Measurements from ENCODE around the gene SIRPD. TPM values are rescaled to one million over a fixed set of nuclear protein-coding genes. Genes with fewer than 3 reads are reported as not detected.

The SIRPD gene
- total and polyA plus RNA-seq, 7 donors: 0.66 to 0.90 TPM; not detected in 5

DNA sequence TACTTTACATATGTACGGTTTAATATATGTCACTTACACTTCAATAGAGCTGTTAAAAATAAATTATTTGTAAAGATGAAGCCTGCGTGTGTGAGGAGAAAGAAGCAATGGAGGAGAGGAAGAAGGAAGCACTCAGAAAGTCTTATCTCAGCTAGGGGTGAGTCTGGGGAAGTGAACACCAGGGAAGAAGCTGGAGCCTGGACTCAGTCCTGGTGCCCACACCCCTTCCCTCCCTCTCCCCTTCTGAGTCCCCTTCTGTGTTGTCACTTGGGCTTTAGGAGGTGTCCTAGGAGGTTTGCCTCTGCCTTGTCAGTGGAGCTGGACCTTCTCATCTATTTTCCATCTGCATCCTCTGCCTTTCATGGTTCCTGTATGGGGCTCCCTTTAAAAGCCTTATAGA lies 68.2 kb downstream of the SIRPD start:
- H3K9me3 ChIP-seq: no peaks in the 10 kb centered on the region
- TF ChIP-seq, protein P1, sequence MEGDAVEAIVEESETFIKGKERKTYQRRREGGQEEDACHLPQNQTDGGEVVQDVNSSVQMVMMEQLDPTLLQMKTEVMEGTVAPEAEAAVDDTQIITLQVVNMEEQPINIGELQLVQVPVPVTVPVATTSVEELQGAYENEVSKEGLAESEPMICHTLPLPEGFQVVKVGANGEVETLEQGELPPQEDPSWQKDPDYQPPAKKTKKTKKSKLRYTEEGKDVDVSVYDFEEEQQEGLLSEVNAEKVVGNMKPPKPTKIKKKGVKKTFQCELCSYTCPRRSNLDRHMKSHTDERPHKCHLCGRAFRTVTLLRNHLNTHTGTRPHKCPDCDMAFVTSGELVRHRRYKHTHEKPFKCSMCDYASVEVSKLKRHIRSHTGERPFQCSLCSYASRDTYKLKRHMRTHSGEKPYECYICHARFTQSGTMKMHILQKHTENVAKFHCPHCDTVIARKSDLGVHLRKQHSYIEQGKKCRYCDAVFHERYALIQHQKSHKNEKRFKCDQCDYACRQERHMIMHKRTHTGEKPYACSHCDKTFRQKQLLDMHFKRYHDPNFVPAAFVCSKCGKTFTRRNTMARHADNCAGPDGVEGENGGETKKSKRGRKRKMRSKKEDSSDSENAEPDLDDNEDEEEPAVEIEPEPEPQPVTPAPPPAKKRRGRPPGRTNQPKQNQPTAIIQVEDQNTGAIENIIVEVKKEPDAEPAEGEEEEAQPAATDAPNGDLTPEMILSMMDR (IDR thresholded peaks at IDR 0.05): no peak
- no peak for TF ChIP-seq EP300 (IDR thresholded peaks at IDR 0.05)
- TF ChIP-seq POLR2AphosphoS5 (IDR thresholded peaks at IDR 0.05): no peak
- no peak for TF ChIP-seq POLR2A (IDR thresholded peaks at IDR 0.05)
- peak overlapping the region in 3 of 4 donors; percentile 12 to 45 (median 27) for H3K27ac ChIP-seq
- H3K36me3 ChIP-seq: no peaks in the 10 kb centered on the region
- H3K4me3 ChIP-seq: peak overlapping the region in 3 of 4 donors; percentile 1 to 15 (median 9)
- peaks cover 0 to 3% (median 0%) of the 10 kb centered on the region in 3 donors for H3K27me3 ChIP-seq
- DNase-seq: no peak
- H3K4me1 ChIP-seq: no peaks in the 10 kb centered on the region
- intact Hi-C loops (cut with DNase I): no loop called here
- 80 to 81% methylated on average over 2 of the region's 2 CpGs for WGBS, 2 donors

DNA sequence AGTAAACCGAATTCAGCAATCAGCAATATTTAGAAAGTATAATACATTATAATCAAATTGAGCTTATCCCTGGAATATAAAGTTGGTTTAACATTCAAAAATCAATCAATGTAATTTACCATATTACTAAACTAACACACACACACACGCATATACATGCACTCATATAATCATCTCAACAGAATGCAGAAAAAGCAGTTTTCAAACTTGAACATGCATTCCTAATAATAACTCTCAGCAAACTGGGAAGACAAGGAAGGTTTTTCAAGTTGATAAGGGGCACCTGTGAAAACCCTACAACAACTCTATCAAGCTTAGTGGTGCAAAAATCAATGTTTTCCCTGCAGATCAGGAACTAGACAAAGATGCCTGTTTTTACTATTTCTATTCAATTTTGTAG lies 70.9 kb downstream of the SIRPD start:
- WGBS, 2 donors: 90% methylated on average over 2 of the region's 2 CpGs
- H3K4me3 ChIP-seq: no peak overlapping the region
- H3K9me3 ChIP-seq: no peaks in the 10 kb centered on the region
- TF ChIP-seq POLR2A (IDR thresholded peaks at IDR 0.05): no peak
- no peak for TF ChIP-seq EP300 (IDR thresholded peaks at IDR 0.05)
- no peak for TF ChIP-seq POLR2AphosphoS5 (IDR thresholded peaks at IDR 0.05)
- TF ChIP-seq, protein P1 (IDR thresholded peaks at IDR 0.05): no peak
- intact Hi-C loops (cut with DNase I): no loop called here
- no peaks in the 10 kb centered on the region for H3K4me1 ChIP-seq
- no peak overlapping the region for H3K27ac ChIP-seq
- no peaks in the 10 kb centered on the region for H3K36me3 ChIP-seq
- H3K27me3 ChIP-seq: peaks cover 0 to 7% (median 0%) of the 10 kb centered on the region in 3 donors
- DNase-seq: no peak

DNA sequence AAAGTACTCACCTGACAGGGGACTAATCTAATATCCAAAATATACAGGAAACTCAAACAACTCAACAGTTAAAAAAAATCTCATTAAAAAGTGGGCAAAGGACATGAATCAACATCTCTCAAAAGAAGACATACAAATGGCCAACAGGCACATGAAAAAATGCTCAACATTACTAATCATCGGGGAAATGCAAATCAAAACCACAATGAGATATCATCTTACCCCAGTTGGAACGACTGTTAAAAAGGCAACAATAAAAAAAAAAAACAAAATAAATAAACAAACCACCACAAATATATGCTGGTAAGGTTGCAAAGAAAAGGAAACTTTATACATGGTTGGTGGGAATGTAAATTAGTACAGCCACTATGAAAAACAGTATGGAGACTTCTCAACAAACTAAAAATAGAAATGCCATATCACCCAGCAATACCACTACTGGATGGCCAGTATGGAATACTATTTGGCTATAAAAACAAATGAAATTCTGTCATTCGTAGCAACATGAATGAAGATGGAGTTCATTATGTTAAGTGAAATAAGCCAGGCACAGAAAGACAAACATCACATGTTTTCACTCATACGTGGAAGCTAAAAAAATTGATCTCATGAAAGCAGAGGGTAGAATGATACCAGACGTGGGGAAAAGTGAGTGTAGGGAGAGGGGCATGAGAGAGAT lies 72.9 kb downstream of the SIRPD start:
- intact Hi-C loops (cut with DNase I): no loop called here
- Histone ChIP-seq H3K27ac (no peak overlapping the region), H3K9me3 (no peaks in the 10 kb centered on the region), H3K4me3 (no peak overlapping the region), H3K36me3 (no peaks in the 10 kb centered on the region), H3K27me3 (peaks cover 0 to 7% (median 0%) of the 10 kb centered on the region in 3 donors), H3K4me1 (no peaks in the 10 kb centered on the region)
- no peak for DNase-seq
- 59 to 68% methylated on average over 5 of the region's 5 CpGs for WGBS, 2 donors
- no peak for TF ChIP-seq POLR2AphosphoS5 (IDR thresholded peaks at IDR 0.05)
- TF ChIP-seq, protein P1 (IDR thresholded peaks at IDR 0.05): no peak
- TF ChIP-seq EP300 (IDR thresholded peaks at IDR 0.05): no peak

Small RNA genes within 50 kb of the gene (small RNA-seq; reads per million reads assigned to genes)
- gene RNU6-917P: 0 reads per million in 3 donors

Other genes starting within 250 kb of the SIRPD start
- 1 to 10 TPM; 1.1 to 3.6 (median 1.9) TPM for gene SDCBP2, start 228.6 kb downstream of the SIRPD start, total RNA-seq
- 100 to 1,000 TPM; 229 to 724 (median 339) TPM for gene SDCBP2, start 228.6 kb downstream of the SIRPD start, polyA plus RNA-seq
- gene FKBP1A, start 164.7 kb downstream of the SIRPD start, total RNA-seq: 100 to 1,000 TPM in 1 of 4 donors, 10 to 100 TPM in 3; 71.7 to 118 (median 85.3) TPM
- 100 to 1,000 TPM; 296 to 515 (median 374) TPM for gene FKBP1A, start 164.7 kb downstream of the SIRPD start, polyA plus RNA-seq
- 10 to 100 TPM; 33.5 to 46.5 (median 40.5) TPM for gene NSFL1C, start 90.9 kb downstream of the SIRPD start, total RNA-seq
- 10 to 100 TPM; 49.9 to 61.9 (median 55.0) TPM for gene NSFL1C, start 90.9 kb downstream of the SIRPD start, polyA plus RNA-seq
- 10 to 100 TPM in 1 of 4 donors, 1 to 10 TPM in 3; 6.6 to 10.2 (median 8.9) TPM for gene SIRPB2, start 66.3 kb downstream of the SIRPD start, total RNA-seq
- gene SIRPB2, start 66.3 kb downstream of the SIRPD start, polyA plus RNA-seq: 1 to 10 TPM; 1.2 to 2.5 (median 2.3) TPM
- gene SIRPB1, start 62.3 kb upstream of the SIRPD start, total RNA-seq: 1 to 10 TPM in 3 of 4 donors, under 1 TPM in 1; 0.36 to 5.2 (median 2.8) TPM
- gene SIRPB1, start 62.3 kb upstream of the SIRPD start, polyA plus RNA-seq: 1 to 10 TPM in 1 of 3 donors, under 1 TPM in 1, not detected in 1; 0.98 to 2.3 TPM
- under 1 TPM in 1 of 4 donors, not detected in 3; 0.27 TPM for gene SIRPG, start 100.1 kb upstream of the SIRPD start, total RNA-seq
- 10 to 100 TPM in 1 of 3 donors, under 1 TPM in 1, not detected in 1; 0.60 to 11.0 TPM for gene SIRPG, start 100.1 kb upstream of the SIRPD start, polyA plus RNA-seq

Data from sigmoid colon (tissue), 7 donors.